Keratinocyte (primary cell): Measurements from ENCODE around the gene UMODL1.

Experiments
- EZH2 ChIP-seq: IDR thresholded peaks from one replicate; pipeline ENCODE4 v1.6.1; 2012; ENCODE audit warnings: inconsistent platforms, mild to moderate bottlenecking, low read length, moderate library complexity
- TF ChIP-seq, protein P1 (sequence below), 3 experiments: IDR thresholded peaks in 1 of 3; conservative IDR thresholded peaks in 1 of 3; optimal IDR thresholded peaks in 1 of 3; 2 replicates in 2 of 3; 3 replicates in 1 of 3; pipeline versions ENCODE3 to v1.5.1; 2011; ENCODE audit warnings: low read length in 3 of 3, mild to moderate bottlenecking in 3 of 3, moderate library complexity in 2 of 3, control low read depth in 1 of 3, inconsistent platforms in 1 of 3; ENCODE audit not compliant: insufficient read depth in 2 of 3; ENCODE audit errors: extremely low read depth in 1 of 3

DNA sequence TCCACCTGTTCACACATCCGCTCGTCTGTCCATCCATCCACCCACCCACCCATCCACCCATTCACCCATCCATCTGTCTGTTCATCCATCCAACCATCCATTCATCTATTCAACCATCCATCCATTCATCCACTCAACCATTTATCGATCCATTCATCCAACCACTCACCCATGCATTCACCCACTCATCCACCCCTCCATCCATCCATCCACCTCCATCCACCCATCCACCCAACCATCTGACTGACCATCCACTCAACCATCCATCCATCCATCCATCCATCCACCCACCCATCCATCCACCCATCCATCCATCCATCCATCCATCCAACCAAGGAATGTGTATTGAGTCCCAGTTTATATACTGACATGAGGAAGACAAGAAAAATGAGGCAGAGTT lies 73.1 kb downstream of the UMODL1 start:
- no peak for TF ChIP-seq EZH2
- TF ChIP-seq, protein P1, sequence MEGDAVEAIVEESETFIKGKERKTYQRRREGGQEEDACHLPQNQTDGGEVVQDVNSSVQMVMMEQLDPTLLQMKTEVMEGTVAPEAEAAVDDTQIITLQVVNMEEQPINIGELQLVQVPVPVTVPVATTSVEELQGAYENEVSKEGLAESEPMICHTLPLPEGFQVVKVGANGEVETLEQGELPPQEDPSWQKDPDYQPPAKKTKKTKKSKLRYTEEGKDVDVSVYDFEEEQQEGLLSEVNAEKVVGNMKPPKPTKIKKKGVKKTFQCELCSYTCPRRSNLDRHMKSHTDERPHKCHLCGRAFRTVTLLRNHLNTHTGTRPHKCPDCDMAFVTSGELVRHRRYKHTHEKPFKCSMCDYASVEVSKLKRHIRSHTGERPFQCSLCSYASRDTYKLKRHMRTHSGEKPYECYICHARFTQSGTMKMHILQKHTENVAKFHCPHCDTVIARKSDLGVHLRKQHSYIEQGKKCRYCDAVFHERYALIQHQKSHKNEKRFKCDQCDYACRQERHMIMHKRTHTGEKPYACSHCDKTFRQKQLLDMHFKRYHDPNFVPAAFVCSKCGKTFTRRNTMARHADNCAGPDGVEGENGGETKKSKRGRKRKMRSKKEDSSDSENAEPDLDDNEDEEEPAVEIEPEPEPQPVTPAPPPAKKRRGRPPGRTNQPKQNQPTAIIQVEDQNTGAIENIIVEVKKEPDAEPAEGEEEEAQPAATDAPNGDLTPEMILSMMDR (optimal IDR thresholded peaks at IDR 0.05 in 1 of 3, IDR thresholded peaks at IDR 0.05 in 1 of 3, conservative IDR thresholded peaks at IDR 0.05 in 1 of 3; ENCODE audit: extremely low read depth in 1 of 3, insufficient read depth in 2 of 3, low read length in 3 of 3) = no peak
